ENCODE results near the gene MED26. TPM values are rescaled to one million over a fixed set of nuclear protein-coding genes. Genes with fewer than 3 reads are reported as not detected.

MED26 gene
- total RNA-seq, 2 donors from 2014 or later: 10.8 to 11.8 TPM

DNA sequence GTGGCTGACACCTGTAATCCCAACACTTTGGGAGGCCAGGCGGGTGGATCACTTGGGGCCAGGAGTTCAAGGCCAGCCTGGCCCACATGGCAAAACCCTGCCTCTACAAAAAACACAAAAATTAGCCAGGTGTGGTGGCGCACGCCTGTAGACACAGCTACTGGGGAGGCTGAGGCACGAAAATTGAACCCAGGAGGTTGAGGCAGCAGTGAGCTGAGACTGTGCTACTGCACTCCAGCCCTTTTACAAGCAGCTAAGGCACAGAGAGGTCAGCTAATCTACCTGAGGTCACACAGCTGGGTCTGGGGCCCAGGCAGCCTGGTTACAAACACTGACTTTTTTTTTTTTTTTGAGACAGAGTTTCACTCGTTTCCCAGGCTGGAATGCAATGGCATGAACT lies 27.2 kb downstream of the MED26 start:
- WGBS, 2 experiments (ENCODE audit: insufficient coverage in 1 of 2, insufficient read length in 1 of 2): 92 to 97% methylated on average over 3 to 5 of the region's 5 CpGs
- Mint-ChIP-seq H3K27me3 (ENCODE audit: insufficient read depth) (no peaks in the 10 kb centered on the region), H3K4me3 (no peak overlapping the region), H3K36me3 (ENCODE audit: low read depth) (no peaks in the 10 kb centered on the region), H3K9me3 (no peaks in the 10 kb centered on the region), H3K4me1 (peaks cover 8% of the 10 kb centered on the region), H3K27ac (no peak overlapping the region)
- Histone ChIP-seq H3K4me3 (ENCODE audit: low read length) (no peak overlapping the region), H3K36me3 (ENCODE audit: control insufficient read depth, insufficient read depth, low read length) (peaks cover 5% of the 10 kb centered on the region), H3K27me3 (ENCODE audit: control insufficient read depth, insufficient read depth, low read length, poor library complexity, severe bottlenecking) (no peaks in the 10 kb centered on the region), H3K27ac (ENCODE audit: low read depth, low read length) (no peak overlapping the region), H3K9me3 (ENCODE audit: control insufficient read depth, low read length) (no peaks in the 10 kb centered on the region), H3K4me1 (ENCODE audit: control insufficient read depth, insufficient read depth, low read length) (no peaks in the 10 kb centered on the region), H3K9ac (ENCODE audit: extremely low read depth, low read length, poor library complexity, severe bottlenecking) (no peak overlapping the region)
- DNase-seq: no peak
- TF ChIP-seq, protein P1, sequence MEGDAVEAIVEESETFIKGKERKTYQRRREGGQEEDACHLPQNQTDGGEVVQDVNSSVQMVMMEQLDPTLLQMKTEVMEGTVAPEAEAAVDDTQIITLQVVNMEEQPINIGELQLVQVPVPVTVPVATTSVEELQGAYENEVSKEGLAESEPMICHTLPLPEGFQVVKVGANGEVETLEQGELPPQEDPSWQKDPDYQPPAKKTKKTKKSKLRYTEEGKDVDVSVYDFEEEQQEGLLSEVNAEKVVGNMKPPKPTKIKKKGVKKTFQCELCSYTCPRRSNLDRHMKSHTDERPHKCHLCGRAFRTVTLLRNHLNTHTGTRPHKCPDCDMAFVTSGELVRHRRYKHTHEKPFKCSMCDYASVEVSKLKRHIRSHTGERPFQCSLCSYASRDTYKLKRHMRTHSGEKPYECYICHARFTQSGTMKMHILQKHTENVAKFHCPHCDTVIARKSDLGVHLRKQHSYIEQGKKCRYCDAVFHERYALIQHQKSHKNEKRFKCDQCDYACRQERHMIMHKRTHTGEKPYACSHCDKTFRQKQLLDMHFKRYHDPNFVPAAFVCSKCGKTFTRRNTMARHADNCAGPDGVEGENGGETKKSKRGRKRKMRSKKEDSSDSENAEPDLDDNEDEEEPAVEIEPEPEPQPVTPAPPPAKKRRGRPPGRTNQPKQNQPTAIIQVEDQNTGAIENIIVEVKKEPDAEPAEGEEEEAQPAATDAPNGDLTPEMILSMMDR (conservative IDR thresholded peaks at IDR 0.05): no peak

DNA sequence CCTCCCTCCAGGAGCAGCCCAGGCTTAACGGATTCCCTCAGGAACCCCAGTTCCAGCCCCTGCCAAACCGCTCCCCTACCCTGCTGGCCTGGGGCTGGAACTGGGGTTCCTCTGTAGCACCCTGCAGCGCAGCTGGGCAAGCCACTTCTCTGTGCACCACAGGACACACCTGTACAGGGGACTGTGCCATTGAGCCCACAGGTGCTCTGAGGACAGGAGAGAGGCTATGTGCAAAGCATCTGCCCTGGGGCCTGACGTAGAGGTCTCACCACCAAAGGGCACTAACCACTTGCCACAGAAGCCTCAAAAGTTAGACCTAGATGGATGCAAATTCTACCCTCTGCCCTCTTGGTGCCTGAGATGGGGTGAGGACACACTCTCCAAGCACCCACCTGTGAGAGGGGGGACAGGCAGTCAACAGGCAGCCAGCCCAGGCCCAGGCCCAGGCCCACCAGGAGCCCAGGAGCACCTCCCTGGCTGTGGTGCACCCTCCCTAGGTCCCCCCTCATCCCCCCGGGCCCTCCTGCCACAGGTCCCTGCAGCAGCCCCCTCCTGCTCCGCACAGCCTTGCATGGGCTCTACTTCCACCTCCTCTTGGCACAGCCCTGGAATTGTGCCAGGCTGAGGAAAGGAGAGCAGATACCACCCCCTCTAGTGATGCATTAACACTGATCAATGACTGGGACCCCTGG lies 28.2 kb downstream of the MED26 start:
- H3K4me1 Mint-ChIP-seq: peaks cover 8% of the 10 kb centered on the region
- no peaks in the 10 kb centered on the region for H3K27me3 Mint-ChIP-seq (ENCODE audit: insufficient read depth)

DNA sequence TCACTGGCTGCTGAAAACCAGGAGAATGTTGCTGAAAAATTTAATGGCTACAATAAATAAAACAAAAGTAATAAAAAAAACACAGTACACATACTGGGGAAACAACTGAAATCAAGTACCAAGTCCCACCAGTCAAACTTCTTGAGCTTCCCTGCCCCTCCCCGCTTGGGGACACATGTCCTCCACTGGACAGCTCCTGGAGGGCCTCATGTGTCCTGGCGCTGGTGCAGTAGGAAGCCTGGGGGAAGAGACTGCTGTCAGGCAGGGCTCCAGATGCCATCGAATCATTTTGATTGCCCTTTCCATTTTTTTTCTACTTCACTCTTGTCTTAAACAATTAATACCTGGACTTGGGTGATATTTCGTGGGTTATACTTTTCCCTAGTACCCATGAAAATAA lies 29.2 kb downstream of the MED26 start:
- H3K9me3 Mint-ChIP-seq: no peaks in the 10 kb centered on the region
- Histone ChIP-seq H3K4me1 (ENCODE audit: control insufficient read depth, insufficient read depth, low read length) (no peaks in the 10 kb centered on the region), H3K36me3 (ENCODE audit: control insufficient read depth, insufficient read depth, low read length) (no peaks in the 10 kb centered on the region), H3K27ac (ENCODE audit: low read depth, low read length) (no peak overlapping the region), H3K27me3 (ENCODE audit: control insufficient read depth, insufficient read depth, low read length, poor library complexity, severe bottlenecking) (no peaks in the 10 kb centered on the region), H3K9me3 (ENCODE audit: control insufficient read depth, low read length) (no peaks in the 10 kb centered on the region), H3K9ac (ENCODE audit: extremely low read depth, low read length, poor library complexity, severe bottlenecking) (no peak overlapping the region), H3K4me3 (ENCODE audit: low read length) (no peak overlapping the region)
- no peaks in the 10 kb centered on the region for H3K27me3 Mint-ChIP-seq (ENCODE audit: insufficient read depth)
- TF ChIP-seq, protein P1 (conservative IDR thresholded peaks at IDR 0.05): no peak
- H3K4me3 Mint-ChIP-seq: no peak overlapping the region
- WGBS, 2 experiments (ENCODE audit: insufficient coverage in 1 of 2, insufficient read length in 1 of 2): 93% methylated on average over 3 to 4 of the region's 4 CpGs
- H3K27ac Mint-ChIP-seq: no peak overlapping the region
- peaks cover 8% of the 10 kb centered on the region for H3K4me1 Mint-ChIP-seq
- H3K36me3 Mint-ChIP-seq (ENCODE audit: low read depth): no peaks in the 10 kb centered on the region
- no peak for DNase-seq

More for the DNA sequence above, 28.2 kb downstream of the MED26 start:
- 89 to 96% methylated on average over 4 to 6 of the region's 6 CpGs for WGBS, 2 experiments (ENCODE audit: insufficient coverage in 1 of 2, insufficient read length in 1 of 2)
- no peaks in the 10 kb centered on the region for H3K36me3 Mint-ChIP-seq (ENCODE audit: low read depth)
- no peaks in the 10 kb centered on the region for H3K9me3 ChIP-seq (ENCODE audit: control insufficient read depth, low read length)
- H3K4me3 Mint-ChIP-seq: no peak overlapping the region
- no peak overlapping the region for H3K27ac ChIP-seq (ENCODE audit: low read depth, low read length)
- no peaks in the 10 kb centered on the region for H3K9me3 Mint-ChIP-seq
- H3K27me3 ChIP-seq (ENCODE audit: control insufficient read depth, insufficient read depth, low read length, poor library complexity, severe bottlenecking): no peaks in the 10 kb centered on the region
- peaks cover under 1% of the 10 kb centered on the region for H3K36me3 ChIP-seq (ENCODE audit: control insufficient read depth, insufficient read depth, low read length)
- H3K4me1 ChIP-seq (ENCODE audit: control insufficient read depth, insufficient read depth, low read length): no peaks in the 10 kb centered on the region
- H3K27ac Mint-ChIP-seq: no peak overlapping the region
- no peak overlapping the region for H3K9ac ChIP-seq (ENCODE audit: extremely low read depth, low read length, poor library complexity, severe bottlenecking)
- TF ChIP-seq, protein P1 (conservative IDR thresholded peaks at IDR 0.05): no peak
- no peak for DNase-seq
- no peak overlapping the region for H3K4me3 ChIP-seq (ENCODE audit: low read length)

Data from endodermal cell (in vitro differentiated cells).